ENCODE measurements around the gene SLC30A4.

GRCh38 chr15:45429941-45430792, 92.4 kb downstream of the SLC30A4 start:
- TF ChIP-seq SP4 (IDR thresholded peaks at IDR 0.05; ENCODE audit: low read length) (no peak), POLR2A (IDR thresholded peaks at IDR 0.05; ENCODE audit: control extremely low read depth in 1 of 2, low read depth in 2 of 2, low read length in 2 of 2) (no peak), TBP (IDR thresholded peaks at IDR 0.05; ENCODE audit: low read depth, low read length) (no peak)
- TF ChIP-seq, protein P1, sequence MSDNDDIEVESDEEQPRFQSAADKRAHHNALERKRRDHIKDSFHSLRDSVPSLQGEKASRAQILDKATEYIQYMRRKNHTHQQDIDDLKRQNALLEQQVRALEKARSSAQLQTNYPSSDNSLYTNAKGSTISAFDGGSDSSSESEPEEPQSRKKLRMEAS (IDR thresholded peaks at IDR 0.05): no peak
- TF ChIP-seq, protein P2, sequence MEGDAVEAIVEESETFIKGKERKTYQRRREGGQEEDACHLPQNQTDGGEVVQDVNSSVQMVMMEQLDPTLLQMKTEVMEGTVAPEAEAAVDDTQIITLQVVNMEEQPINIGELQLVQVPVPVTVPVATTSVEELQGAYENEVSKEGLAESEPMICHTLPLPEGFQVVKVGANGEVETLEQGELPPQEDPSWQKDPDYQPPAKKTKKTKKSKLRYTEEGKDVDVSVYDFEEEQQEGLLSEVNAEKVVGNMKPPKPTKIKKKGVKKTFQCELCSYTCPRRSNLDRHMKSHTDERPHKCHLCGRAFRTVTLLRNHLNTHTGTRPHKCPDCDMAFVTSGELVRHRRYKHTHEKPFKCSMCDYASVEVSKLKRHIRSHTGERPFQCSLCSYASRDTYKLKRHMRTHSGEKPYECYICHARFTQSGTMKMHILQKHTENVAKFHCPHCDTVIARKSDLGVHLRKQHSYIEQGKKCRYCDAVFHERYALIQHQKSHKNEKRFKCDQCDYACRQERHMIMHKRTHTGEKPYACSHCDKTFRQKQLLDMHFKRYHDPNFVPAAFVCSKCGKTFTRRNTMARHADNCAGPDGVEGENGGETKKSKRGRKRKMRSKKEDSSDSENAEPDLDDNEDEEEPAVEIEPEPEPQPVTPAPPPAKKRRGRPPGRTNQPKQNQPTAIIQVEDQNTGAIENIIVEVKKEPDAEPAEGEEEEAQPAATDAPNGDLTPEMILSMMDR (IDR thresholded peaks at IDR 0.05; ENCODE audit: control extremely low read depth in 1 of 3, insufficient read depth in 1 of 3, low read depth in 1 of 3, low read length in 3 of 3): peak; percentile 93 to 100 (median 93)

Measured in H1 (cell line).